H1 (cell line): Measurements from ENCODE around the gene CACNA1A. TPM values are rescaled to one million over a fixed set of nuclear protein-coding genes. Genes with fewer than 3 reads are reported as not detected.

Source experiments
- CTCF ChIA-PET: fragments of 300-600 bp; sonication (Branson Sonifier 250); formaldehyde crosslinking; loops from one replicate; lab custom pipeline; 2021; ENCODE audit not compliant: partially characterized antibody; lab: Charles Lee
- POLR2A ChIA-PET: fragments of 300-600 bp; sonication (Branson Sonifier 250); formaldehyde crosslinking; loops from one replicate; lab custom pipeline; 2021; ENCODE audit warnings: inconsistent platforms; ENCODE audit not compliant: partially characterized antibody; lab: Charles Lee
- DNase-seq, 2 experiments: peaks; one replicate each; pipeline versions ENCODE4 v3.0.0 to v3.0.0-alpha.2; 2010 to 2022; ENCODE audit warnings: low spot score in 2 of 2, low read depth in 1 of 2, mixed read lengths in 1 of 2
- FAIRE-seq: peaks from 2 replicates; lab custom pipeline; 2011; peaks lifted over from hg19 to GRCh38; lab: Jason Lieb, UNC
- H2AFZ ChIP-seq: 2 replicates; pipeline ENCODE4 v1.8.1; 2012; ENCODE audit warnings: low read length, inconsistent platforms
- H2AK5ac ChIP-seq: 2 replicates; pipeline ENCODE4 v1.6.1; 2013; ENCODE audit warnings: low read depth, low read length
- H2BK120ac ChIP-seq: replicated peaks from 2 replicates; pipeline ENCODE3; 2013; ENCODE audit warnings: low read depth, low read length, inconsistent platforms
- H2BK12ac ChIP-seq: 2 replicates; pipeline ENCODE4 v1.6.1; 2013; ENCODE audit warnings: low read depth, low read length
- H2BK15ac ChIP-seq: 2 replicates; pipeline ENCODE4 v1.6.1; 2013; ENCODE audit warnings: low read length
- H2BK20ac ChIP-seq: 2 replicates; pipeline ENCODE4 v1.6.1; 2013; ENCODE audit warnings: low read length
- H2BK5ac ChIP-seq: 2 replicates; pipeline ENCODE4 v1.6.1; 2013; ENCODE audit warnings: low read depth, low read length
- H3K14ac ChIP-seq: 2 replicates; pipeline ENCODE4 v1.6.1; 2013; ENCODE audit warnings: inconsistent platforms; ENCODE audit not compliant: insufficient read length
- H3K18ac ChIP-seq: 2 replicates; pipeline ENCODE4 v1.6.1; 2013; ENCODE audit warnings: low read length; ENCODE audit errors: extremely low read depth
- H3K23ac ChIP-seq: 2 replicates; pipeline ENCODE4 v1.6.1; 2013; ENCODE audit warnings: inconsistent platforms; ENCODE audit not compliant: insufficient read length
- H3K23me2 ChIP-seq: 2 replicates; pipeline ENCODE4 v1.6.1; 2013; ENCODE audit warnings: low read depth, low read length
- H3K27ac ChIP-seq: 2 replicates; pipeline ENCODE4 v1.6.1; 2011; ENCODE audit warnings: low read depth, low read length, inconsistent platforms
- H3K27me3 ChIP-seq, 4 experiments: replicated peaks in 1 of 4; 1 replicate in 1 of 4; 2 replicates in 3 of 4; pipeline versions ENCODE4 v1.6.1 to v1.8.1; 2011 to 2013; ENCODE audit warnings: low read length in 3 of 4, mild to moderate bottlenecking in 3 of 4, inconsistent platforms in 2 of 4, mixed read lengths in 2 of 4, moderate library complexity in 1 of 4; ENCODE audit not compliant: control insufficient read depth in 3 of 4, insufficient read depth in 3 of 4; ENCODE audit errors: extremely low read depth in 1 of 4
- H3K36me3 ChIP-seq, 4 experiments: 2 replicates each; pipeline versions ENCODE4 v1.6.1 to v1.8.1; 2011 to 2013; ENCODE audit warnings: mild to moderate bottlenecking in 4 of 4, low read length in 3 of 4, moderate library complexity in 2 of 4, control low read depth in 1 of 4, inconsistent platforms in 1 of 4; ENCODE audit not compliant: insufficient read depth in 4 of 4, control insufficient read depth in 2 of 4
- H3K4ac ChIP-seq: replicated peaks from 2 replicates; pipeline ENCODE3; 2013; ENCODE audit warnings: low read length, low read depth, mixed read lengths, inconsistent platforms; ENCODE audit not compliant: insufficient read length
- H3K4me1 ChIP-seq, 4 experiments: replicated peaks in 1 of 4; 1 replicate in 1 of 4; 2 replicates in 3 of 4; pipeline versions ENCODE4 v1.6.1 to v1.8.1; 2011 to 2013; ENCODE audit warnings: low read length in 3 of 4, inconsistent platforms in 2 of 4, mixed read lengths in 1 of 4; ENCODE audit not compliant: insufficient read depth in 4 of 4, control insufficient read depth in 3 of 4
- H3K4me2 ChIP-seq, 2 experiments: 2 replicates each; pipeline versions ENCODE4 v1.6.1 to v1.8.1; 2011 to 2013; ENCODE audit warnings: low read depth in 2 of 2, low read length in 2 of 2, control low read depth in 1 of 2, inconsistent platforms in 1 of 2, mild to moderate bottlenecking in 1 of 2; ENCODE audit not compliant: insufficient read depth in 1 of 2
- H3K4me3 ChIP-seq, 4 experiments: fragments of 200-600, 300-600 bp in 1 of 4; sonication (generic), shearing (Covaris generic), sonication (Bioruptor Twin) in 1 of 4; 2 replicates each; pipeline versions ENCODE4 v1.5.1 to v1.8.1; 2011 to 2016; ENCODE audit warnings: low read length in 4 of 4, low read depth in 3 of 4, control low read depth in 2 of 4, inconsistent platforms in 2 of 4, mild to moderate bottlenecking in 2 of 4, mixed read lengths in 1 of 4, moderate library complexity in 1 of 4; ENCODE audit not compliant: insufficient read depth in 2 of 4; ENCODE audit errors: extremely low read depth in 1 of 4
- H3K56ac ChIP-seq: replicated peaks from 2 replicates; pipeline ENCODE3; 2013; ENCODE audit warnings: low read depth, mild to moderate bottlenecking, mixed read lengths, low read length, inconsistent platforms; ENCODE audit not compliant: insufficient read length
- H3K79me1 ChIP-seq: 2 replicates; pipeline ENCODE4 v1.6.1; 2013; ENCODE audit warnings: low read depth, low read length, control low read depth
- H3K79me2 ChIP-seq, 2 experiments: 2 replicates each; pipeline versions ENCODE4 v1.6.1 to v1.8.1; 2012 to 2013; ENCODE audit warnings: low read length in 2 of 2, mild to moderate bottlenecking in 2 of 2, inconsistent platforms in 1 of 2; ENCODE audit not compliant: insufficient read depth in 2 of 2, control insufficient read depth in 1 of 2
- H3K9ac ChIP-seq, 4 experiments: replicated peaks in 1 of 4; 1 replicate in 1 of 4; 2 replicates in 3 of 4; pipeline versions ENCODE4 v1.6.1 to v1.8.1; 2011 to 2013; ENCODE audit warnings: low read depth in 3 of 4, low read length in 3 of 4, control low read depth in 2 of 4, mild to moderate bottlenecking in 2 of 4, moderate library complexity in 2 of 4, inconsistent platforms in 1 of 4; ENCODE audit errors: extremely low read depth in 1 of 4
- H3K9me3 ChIP-seq, 2 experiments: 2 replicates each; pipeline versions ENCODE4 v1.6.1 to v1.8.1; 2012 to 2013; ENCODE audit warnings: mild to moderate bottlenecking in 2 of 2, moderate library complexity in 2 of 2, control low read depth in 1 of 2, inconsistent platforms in 1 of 2, low read depth in 1 of 2, low read length in 1 of 2, mixed read lengths in 1 of 2; ENCODE audit not compliant: insufficient read depth in 2 of 2
- H4K20me1 ChIP-seq, 2 experiments: replicated peaks in 1 of 2; 2 replicates each; pipeline versions ENCODE3 to v1.8.1; 2011 to 2013; ENCODE audit warnings: inconsistent platforms in 2 of 2, low read length in 2 of 2, mild to moderate bottlenecking in 1 of 2; ENCODE audit not compliant: insufficient read depth in 2 of 2, control insufficient read depth in 1 of 2
- H4K5ac ChIP-seq: 2 replicates; pipeline ENCODE4 v1.6.1; 2013; ENCODE audit warnings: low read length, low read depth, mixed read lengths, inconsistent platforms; ENCODE audit not compliant: insufficient read length
- H4K8ac ChIP-seq: 2 replicates; pipeline ENCODE4 v1.8.0; 2013; ENCODE audit warnings: mild to moderate bottlenecking, moderate library complexity, low read length, inconsistent platforms; ENCODE audit not compliant: insufficient read depth; ENCODE audit errors: extremely low read depth
- H4K91ac ChIP-seq: replicated peaks from 2 replicates; pipeline ENCODE3; 2013; ENCODE audit warnings: low read length, mixed read lengths, inconsistent platforms; ENCODE audit not compliant: insufficient read length
- ASH2L ChIP-seq: fragments of 200-600, 300-600 bp; sonication (generic); IDR thresholded peaks from one replicate; pipeline ENCODE4 v1.7.1; 2017; ENCODE audit warnings: low read length
- BACH1 ChIP-seq: IDR thresholded peaks from 2 replicates; pipeline ENCODE4 v1.6.1; 2012; ENCODE audit warnings: low read length, improper control_type of control experiment
- EGR1 ChIP-seq: IDR thresholded peaks from 2 replicates; pipeline ENCODE4 v1.6.1; 2011; ENCODE audit warnings: low read depth, low read length, borderline replicate concordance
- FOSL1 ChIP-seq: IDR thresholded peaks from 2 replicates; pipeline ENCODE4 v1.6.1; 2011; ENCODE audit warnings: mild to moderate bottlenecking, low read depth, low read length, moderate library complexity; ENCODE audit not compliant: insufficient read depth
- GABPA ChIP-seq: IDR thresholded peaks from 2 replicates; pipeline ENCODE4 v1.6.1; 2011; ENCODE audit warnings: mild to moderate bottlenecking, low read length, moderate library complexity, borderline replicate concordance; ENCODE audit not compliant: insufficient read depth
- KDM4A ChIP-seq: IDR thresholded peaks from one replicate; pipeline ENCODE4 v1.7.1; 2012; ENCODE audit warnings: low read depth, mild to moderate bottlenecking, moderate library complexity, low read length, inconsistent platforms; ENCODE audit not compliant: severe bottlenecking
- KDM5A ChIP-seq: fragments of 200-600 bp; IDR thresholded peaks from 2 replicates; pipeline ENCODE4 v1.7.1; 2012; ENCODE audit warnings: mild to moderate bottlenecking, low read length, inconsistent platforms, mixed read lengths
- NRF1 ChIP-seq: IDR thresholded peaks from 2 replicates; pipeline ENCODE4 v1.6.1; 2011; ENCODE audit warnings: mild to moderate bottlenecking, low read depth, low read length, improper control_type of control experiment
- RFX5 ChIP-seq: IDR thresholded peaks from 2 replicates; pipeline ENCODE4 v1.6.1; 2011; ENCODE audit warnings: low read depth, low read length, improper control_type of control experiment, borderline replicate concordance
- SIN3A ChIP-seq, 2 experiments: IDR thresholded peaks in 1 of 2; conservative IDR thresholded peaks in 1 of 2; 2 replicates each; pipeline ENCODE4 v1.6.1; 2011 to 2012; ENCODE audit warnings: low read length in 2 of 2, improper control_type of control experiment in 1 of 2, low read depth in 1 of 2, mild to moderate bottlenecking in 1 of 2
- SRF ChIP-seq: IDR thresholded peaks from 2 replicates; pipeline ENCODE4 v1.6.1; 2011; ENCODE audit warnings: mild to moderate bottlenecking, low read depth, low read length, moderate library complexity
- TEAD4 ChIP-seq: IDR thresholded peaks from 2 replicates; pipeline ENCODE4 v1.6.1; 2012; ENCODE audit warnings: low read depth, low read length, inconsistent platforms, mixed read lengths
- ZNF274 ChIP-seq: IDR thresholded peaks from 2 replicates; pipeline ENCODE4 v1.7.0; 2012; ENCODE audit warnings: low read length, borderline replicate concordance; ENCODE audit errors: extremely low read depth
- WGBS, 2 experiments: shearing (Covaris generic) in 1 of 2; methylation state at CpG; one replicate each; pipeline versions ENCODE4 v1.1.6 to v1.1.7; 2013 to 2015; ENCODE audit warnings: low lambda C conversion rate in 2 of 2, mixed read lengths in 2 of 2, inconsistent platforms in 1 of 2, low coverage in 1 of 2, missing lambda C conversion rate in 1 of 2; ENCODE audit not compliant: insufficient replicate concordance in 2 of 2, insufficient coverage in 1 of 2, insufficient read length in 1 of 2; ENCODE audit errors: extremely low coverage in 1 of 2, missing lambda C conversion rate in 1 of 2; 5-methylcytosine and 5-hydroxymethylcytosine counted together
- polyA plus RNA-seq, 7 experiments: library from polyadenylated mRNA; depleted of rRNA in 3 of 7; stranded (reverse) in 5 of 7; unstranded in 2 of 7; fragments of >200 nt in 5 of 7; fragments of 200-250 nt in 2 of 7; gene quantifications; 1 replicate in 5 of 7; 2 replicates in 1 of 7; 4 replicates in 1 of 7; pipeline versions ENCODE4 v1.2.1 to v1.2.3, GENCODE V29; 2011 to 2013; ENCODE audit warnings: missing spikeins in 2 of 7, mixed read lengths in 2 of 7
- total RNA-seq: library from RNA; stranded (reverse); fragmentation: NEBNext Ultra II Directional; extraction: Animal tissue kit (Norgen Biotek cat#: 25700); gene quantifications from 2 replicates; pipeline ENCODE4 v1.2.1, GENCODE V29; 2021

Gene CACNA1A
- total and polyA plus RNA-seq, 2 of the 8 experiments (the other 6 are each of a cell fraction or from before 2014, with no cell fraction given) = 10.7 to 25.3 TPM

- no peak overlapping the region for H2BK15ac ChIP-seq
- TF ChIP-seq SIN3A (conservative IDR thresholded peaks at IDR 0.05 in 1 of 2, IDR thresholded peaks at IDR 0.05 in 1 of 2; ENCODE audit: low read depth in 1 of 2, low read length in 2 of 2) = no peak
- no peak for TF ChIP-seq RFX5
- TF ChIP-seq GABPA = no peak
- TF ChIP-seq TEAD4 = no peak
- TF ChIP-seq NRF1 = no peak
- no peak for TF ChIP-seq ZNF274
- TF ChIP-seq KDM5A = no peak
- no peak for TF ChIP-seq BACH1
- no peak for TF ChIP-seq FOSL1
- TF ChIP-seq SRF = no peak
- TF ChIP-seq KDM4A = no peak
- no peak for TF ChIP-seq EGR1
- TF ChIP-seq ASH2L = no peak
- no peak overlapping the region for H3K4me2 ChIP-seq
- no peak overlapping the region for H2BK5ac ChIP-seq
- no peak overlapping the region for H3K23ac ChIP-seq
- no peak overlapping the region for H4K5ac ChIP-seq
- H2AK5ac ChIP-seq = no peak overlapping the region
- no peak overlapping the region for H3K9ac ChIP-seq
- H3K27me3 ChIP-seq = no peaks in the 10 kb centered on the region
- no peak overlapping the region for H2BK12ac ChIP-seq
- H3K27ac ChIP-seq = no peak overlapping the region
- no peak overlapping the region for H2BK120ac ChIP-seq
- 88% methylated on average over 8 of the region's 8 CpGs; no CpG with 5 or more reads in 1 of the 2 experiments for WGBS, 2 experiments
- no peak for FAIRE-seq
- H4K20me1 ChIP-seq = no peaks in the 10 kb centered on the region
- ChIA-PET CTCF (interaction anchor here (1.0 to 7.5 kb wide), 8 partner anchors 20 to 438 kb away, joined by 3 to 49 read pairs (median 3); no protein-coding TSS in a partner anchor), POLR2A (interaction anchor here (1.0 kb wide), 1 partner anchor 119 kb away, joined by 3 read pairs; no protein-coding TSS in a partner anchor)
- H2AFZ ChIP-seq = no peak overlapping the region
- no peaks in the 10 kb centered on the region for H3K79me1 ChIP-seq
- peaks cover 0 to 6% (median 3%) of the 10 kb centered on the region in 4 experiments; a peak in 3 of 8 replicates for H3K36me3 ChIP-seq
- H3K9me3 ChIP-seq = no peaks in the 10 kb centered on the region
- H3K79me2 ChIP-seq = no peaks in the 10 kb centered on the region
- no peak overlapping the region for H4K91ac ChIP-seq
- no peak overlapping the region for H3K56ac ChIP-seq
- no peak overlapping the region for H3K4ac ChIP-seq
- H3K18ac ChIP-seq = no peak overlapping the region
- peaks cover 0 to 4% (median 1%) of the 10 kb centered on the region in 4 experiments; a peak in 3 of 7 replicates for H3K4me1 ChIP-seq
- H3K23me2 ChIP-seq = no peaks in the 10 kb centered on the region
- no peak overlapping the region for H4K8ac ChIP-seq
- DNase-seq = no peak
- no peak overlapping the region for H3K4me3 ChIP-seq
- no peak overlapping the region for H3K14ac ChIP-seq
- no peak overlapping the region for H2BK20ac ChIP-seq
Observed at GRCh38 chr19:13282486-13283065, 223.7 kb downstream of the CACNA1A start.
